ENCODE results near the gene RCAN2.

RCAN2 gene

GRCh38 chr6:46421939-46422338 is 69.3 kb downstream of the RCAN2 start:
- TF ChIP-seq PATZ1 (CRISPR knock-in tag; IDR thresholded peaks at IDR 0.05; ENCODE audit: borderline replicate concordance) (no peak), ZNF70 (CRISPR knock-in tag; IDR thresholded peaks at IDR 0.05) (no peak)
- ATAC-seq = no peak

GRCh38 chr6:46420921-46421638 is 70.2 kb downstream of the RCAN2 start:
- peak; percentile 84 for TF ChIP-seq ZFP3 (CRISPR knock-in tag; IDR thresholded peaks at IDR 0.05)
- TF ChIP-seq POU6F1 (CRISPR knock-in tag; IDR thresholded peaks at IDR 0.05; ENCODE audit: borderline replicate concordance, low read depth) = no peak
- ATAC-seq = no peak

GRCh38 chr6:46419576-46420002 is 71.7 kb downstream of the RCAN2 start:
- peak; percentile 72; the same call in 2 of the 3 replicates for ATAC-seq
- TF ChIP-seq CSRNP3 (CRISPR knock-in tag; IDR thresholded peaks at IDR 0.05) (no peak), PATZ1 (CRISPR knock-in tag; IDR thresholded peaks at IDR 0.05; ENCODE audit: borderline replicate concordance) (no peak), ZNF70 (CRISPR knock-in tag; IDR thresholded peaks at IDR 0.05) (no peak), OSR1 (CRISPR knock-in tag; IDR thresholded peaks at IDR 0.05) (no peak), RARB (CRISPR knock-in tag; IDR thresholded peaks at IDR 0.05) (no peak), ARNTL (CRISPR knock-in tag; IDR thresholded peaks at IDR 0.05; ENCODE audit: borderline replicate concordance, low read depth) (no peak), GLIS3 (CRISPR knock-in tag; IDR thresholded peaks at IDR 0.05) (no peak), CSDC2 (CRISPR knock-in tag; IDR thresholded peaks at IDR 0.05) (no peak), ISL1 (CRISPR knock-in tag; IDR thresholded peaks at IDR 0.05) (no peak), ZNF8 (CRISPR knock-in tag; IDR thresholded peaks at IDR 0.05) (no peak), ZNF565 (CRISPR knock-in tag; conservative IDR thresholded peaks at IDR 0.05; ENCODE audit: low read depth) (no peak), TCF4 (CRISPR knock-in tag; IDR thresholded peaks at IDR 0.05; ENCODE audit: borderline replicate concordance) (no peak), SNAI2 (CRISPR knock-in tag; IDR thresholded peaks at IDR 0.05) (no peak), CREB5 (CRISPR knock-in tag; IDR thresholded peaks at IDR 0.05; ENCODE audit: low read depth) (no peak), ZFP3 (CRISPR knock-in tag; IDR thresholded peaks at IDR 0.05) (no peak)

- ATAC-seq = no peak
- no peak for TF ChIP-seq ISL1 (CRISPR knock-in tag; IDR thresholded peaks at IDR 0.05)
- no peak for TF ChIP-seq PPARA (CRISPR knock-in tag; IDR thresholded peaks at IDR 0.05; ENCODE audit: borderline replicate concordance)
- TF ChIP-seq BACH2 (CRISPR knock-in tag; IDR thresholded peaks at IDR 0.05; ENCODE audit: borderline replicate concordance) = no peak
- no peak for TF ChIP-seq ZNF8 (CRISPR knock-in tag; IDR thresholded peaks at IDR 0.05)
- TF ChIP-seq ZC3H10 (CRISPR knock-in tag; IDR thresholded peaks at IDR 0.05) = no peak
- no peak for TF ChIP-seq OSR1 (CRISPR knock-in tag; IDR thresholded peaks at IDR 0.05)
- TF ChIP-seq TSHZ2 (CRISPR knock-in tag; IDR thresholded peaks at IDR 0.05) = no peak
- TF ChIP-seq ESRRG (CRISPR knock-in tag; IDR thresholded peaks at IDR 0.05) = no peak
- TF ChIP-seq ZNF565 (CRISPR knock-in tag; conservative IDR thresholded peaks at IDR 0.05; ENCODE audit: low read depth) = no peak
- no peak for TF ChIP-seq SNAI2 (CRISPR knock-in tag; IDR thresholded peaks at IDR 0.05)
- no peak for TF ChIP-seq POU6F1 (CRISPR knock-in tag; IDR thresholded peaks at IDR 0.05; ENCODE audit: borderline replicate concordance, low read depth)
These were observed 76.9 kb downstream of the RCAN2 start for GRCh38 chr6:46414398-46414797.

All from SK-N-SH treated with all-trans-retinoic acid at 6 μM for 48 hours (cell line).